PFSK-1 (cell line): Measurements from ENCODE around the gene ZNF726.

Source experiments
- FOXP2 ChIP-seq: optimal IDR thresholded peaks from 2 replicates; pipeline ENCODE3; 2011; ENCODE audit warnings: borderline replicate concordance, control low read depth, inconsistent platforms; ENCODE audit not compliant: insufficient read depth; ENCODE audit errors: extremely low read length, extremely low read depth
- POLR2AphosphoS5 ChIP-seq: IDR thresholded peaks from 2 replicates; pipeline ENCODE4 v1.6.1; 2012; ENCODE audit warnings: low read depth, mild to moderate bottlenecking, control low read depth, low read length, moderate library complexity
- SIN3A ChIP-seq: IDR thresholded peaks from 2 replicates; pipeline ENCODE4 v1.6.1; 2012; ENCODE audit warnings: mild to moderate bottlenecking, low read length, moderate library complexity, borderline replicate concordance; ENCODE audit not compliant: insufficient read depth
- TAF1 ChIP-seq: IDR thresholded peaks from 2 replicates; pipeline ENCODE4 v1.6.1; 2012; ENCODE audit warnings: low read length, control low read depth, borderline replicate concordance; ENCODE audit not compliant: insufficient read depth
- TF ChIP-seq, protein P1 (sequence below), 2 experiments: IDR thresholded peaks; 2 replicates each; pipeline versions ENCODE4 v1.6.1 to v1.8.0; 2011 to 2012; ENCODE audit warnings: low read depth in 2 of 2, low read length in 2 of 2, control low read depth in 1 of 2, inconsistent platforms in 1 of 2, mild to moderate bottlenecking in 1 of 2, moderate library complexity in 1 of 2; ENCODE audit not compliant: insufficient read depth in 1 of 2

ZNF726 gene

DNA sequence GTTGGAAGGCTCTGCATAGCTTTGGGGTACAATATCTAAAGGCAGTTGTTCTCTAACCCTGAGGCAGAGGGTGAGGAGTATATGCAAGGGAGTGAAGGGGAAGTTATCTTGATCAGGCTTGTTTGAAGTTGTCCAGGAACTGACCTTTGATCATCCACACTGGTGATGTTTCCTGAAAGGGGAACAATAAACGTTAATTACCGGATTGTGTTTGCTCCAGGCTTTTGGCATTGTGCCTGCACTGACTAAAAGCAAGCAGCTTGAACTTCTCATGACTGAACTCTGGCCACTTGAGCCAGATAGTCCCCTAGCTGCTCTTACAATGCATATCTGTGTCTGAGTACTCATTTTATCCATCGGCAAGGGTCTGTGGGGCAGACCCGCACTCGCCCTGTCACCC, 27.0 kb upstream of the ZNF726 start:
- TF ChIP-seq SIN3A (no peak), TAF1 (no peak), FOXP2 (no peak), POLR2AphosphoS5 (no peak)
- TF ChIP-seq, protein P1, sequence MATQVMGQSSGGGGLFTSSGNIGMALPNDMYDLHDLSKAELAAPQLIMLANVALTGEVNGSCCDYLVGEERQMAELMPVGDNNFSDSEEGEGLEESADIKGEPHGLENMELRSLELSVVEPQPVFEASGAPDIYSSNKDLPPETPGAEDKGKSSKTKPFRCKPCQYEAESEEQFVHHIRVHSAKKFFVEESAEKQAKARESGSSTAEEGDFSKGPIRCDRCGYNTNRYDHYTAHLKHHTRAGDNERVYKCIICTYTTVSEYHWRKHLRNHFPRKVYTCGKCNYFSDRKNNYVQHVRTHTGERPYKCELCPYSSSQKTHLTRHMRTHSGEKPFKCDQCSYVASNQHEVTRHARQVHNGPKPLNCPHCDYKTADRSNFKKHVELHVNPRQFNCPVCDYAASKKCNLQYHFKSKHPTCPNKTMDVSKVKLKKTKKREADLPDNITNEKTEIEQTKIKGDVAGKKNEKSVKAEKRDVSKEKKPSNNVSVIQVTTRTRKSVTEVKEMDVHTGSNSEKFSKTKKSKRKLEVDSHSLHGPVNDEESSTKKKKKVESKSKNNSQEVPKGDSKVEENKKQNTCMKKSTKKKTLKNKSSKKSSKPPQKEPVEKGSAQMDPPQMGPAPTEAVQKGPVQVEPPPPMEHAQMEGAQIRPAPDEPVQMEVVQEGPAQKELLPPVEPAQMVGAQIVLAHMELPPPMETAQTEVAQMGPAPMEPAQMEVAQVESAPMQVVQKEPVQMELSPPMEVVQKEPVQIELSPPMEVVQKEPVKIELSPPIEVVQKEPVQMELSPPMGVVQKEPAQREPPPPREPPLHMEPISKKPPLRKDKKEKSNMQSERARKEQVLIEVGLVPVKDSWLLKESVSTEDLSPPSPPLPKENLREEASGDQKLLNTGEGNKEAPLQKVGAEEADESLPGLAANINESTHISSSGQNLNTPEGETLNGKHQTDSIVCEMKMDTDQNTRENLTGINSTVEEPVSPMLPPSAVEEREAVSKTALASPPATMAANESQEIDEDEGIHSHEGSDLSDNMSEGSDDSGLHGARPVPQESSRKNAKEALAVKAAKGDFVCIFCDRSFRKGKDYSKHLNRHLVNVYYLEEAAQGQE (IDR thresholded peaks at IDR 0.05; ENCODE audit: insufficient read depth in 1 of 2, low read depth in 2 of 2, low read length in 2 of 2), result no peak

DNA sequence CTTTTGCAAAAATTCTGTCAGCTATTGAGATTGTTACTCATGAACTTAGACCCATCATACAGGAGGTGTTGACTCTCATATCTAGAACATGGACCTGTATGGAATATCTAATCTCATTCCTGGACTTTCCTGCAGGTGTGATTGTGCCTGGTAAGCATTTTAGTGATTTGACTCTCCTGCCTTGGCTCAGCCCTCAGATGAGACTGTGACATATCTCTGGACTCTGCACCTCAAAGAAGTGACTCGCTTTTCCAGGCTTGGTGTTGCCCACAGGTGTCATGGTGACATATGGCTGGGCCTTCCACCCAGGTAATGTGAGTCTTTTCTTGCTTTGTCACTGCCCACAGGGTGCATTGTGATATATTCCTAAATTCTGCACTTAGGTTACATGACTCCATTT, 17.8 kb upstream of the ZNF726 start:
- TF ChIP-seq FOXP2 (no peak), SIN3A (no peak), POLR2AphosphoS5 (no peak), TAF1 (no peak)
- TF ChIP-seq, protein P1 (IDR thresholded peaks at IDR 0.05; ENCODE audit: insufficient read depth in 1 of 2, low read depth in 2 of 2, low read length in 2 of 2), result no peak

DNA sequence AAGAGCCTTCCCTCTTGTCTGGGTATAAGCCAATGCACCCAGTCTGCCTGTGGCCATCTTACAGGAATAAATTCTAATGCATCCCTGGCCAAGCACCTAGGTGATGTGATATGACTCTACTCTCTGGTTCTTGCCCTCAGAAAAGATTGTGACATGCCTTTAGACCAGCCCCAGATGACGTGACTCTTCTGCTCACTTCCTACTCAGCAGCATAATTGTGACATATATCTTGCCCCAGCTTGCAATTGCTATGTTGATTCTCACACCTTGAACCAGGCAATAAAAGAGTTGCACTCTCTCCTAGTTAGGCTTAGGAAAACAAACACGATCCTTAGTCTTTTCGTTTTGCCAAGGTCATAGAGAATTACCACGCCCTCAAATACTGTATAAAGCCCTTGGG, 13.3 kb upstream of the ZNF726 start:
- TF ChIP-seq FOXP2 (no peak), POLR2AphosphoS5 (no peak), TAF1 (no peak), SIN3A (no peak)
- TF ChIP-seq, protein P1 (IDR thresholded peaks at IDR 0.05; ENCODE audit: insufficient read depth in 1 of 2, low read depth in 2 of 2, low read length in 2 of 2), result no peak

DNA sequence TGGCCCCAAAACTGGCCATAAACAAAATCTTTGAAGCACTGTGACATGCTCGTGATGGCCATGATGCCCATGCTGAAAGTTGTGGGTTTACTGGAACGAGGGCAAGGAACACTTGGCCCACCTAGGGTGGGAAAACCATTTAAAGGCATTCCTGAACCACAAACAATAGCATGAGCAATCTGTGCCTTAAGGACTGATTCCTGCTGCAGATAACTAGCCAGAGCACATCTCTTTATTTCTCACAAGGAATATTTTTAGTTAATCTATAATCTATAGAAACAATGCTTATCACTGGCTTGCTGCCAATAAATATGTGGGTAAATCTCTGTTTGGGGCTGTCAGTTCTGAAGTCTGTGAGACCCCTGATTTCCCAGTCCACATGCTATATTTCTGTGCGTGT, 10.3 kb upstream of the ZNF726 start:
- TF ChIP-seq, protein P1 (IDR thresholded peaks at IDR 0.05; ENCODE audit: insufficient read depth in 1 of 2, low read depth in 2 of 2, low read length in 2 of 2), result no peak
- TF ChIP-seq FOXP2 (no peak), SIN3A (no peak), POLR2AphosphoS5 (no peak), TAF1 (no peak)

DNA sequence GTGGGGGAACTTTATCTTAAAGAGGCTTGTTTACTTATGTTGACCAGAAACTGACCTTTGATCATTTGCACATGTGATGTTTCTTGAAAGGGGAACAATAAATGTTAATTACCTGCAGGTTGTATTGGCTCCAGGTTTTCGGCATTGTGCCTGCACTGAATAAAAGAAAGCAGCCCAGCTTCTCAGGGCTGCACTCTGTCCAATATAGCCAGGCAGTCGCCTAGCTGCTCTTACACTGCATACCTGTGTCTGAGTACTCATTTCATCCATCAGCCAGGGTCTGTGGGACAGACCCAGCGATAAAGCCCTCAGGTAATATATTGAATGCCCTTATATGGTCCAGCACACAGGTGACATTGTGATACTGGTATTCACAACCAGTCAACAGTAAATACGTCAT, 8.9 kb upstream of the ZNF726 start:
- TF ChIP-seq FOXP2 (no peak), POLR2AphosphoS5 (no peak), SIN3A (no peak), TAF1 (no peak)
- TF ChIP-seq, protein P1 (IDR thresholded peaks at IDR 0.05; ENCODE audit: insufficient read depth in 1 of 2, low read depth in 2 of 2, low read length in 2 of 2), result no peak
